MM.1S (cell line): ENCODE measurements around the gene TENT4B.

ENCODE experiments used
- DNase-seq: peaks from one replicate; pipeline ENCODE4 v3.0.0-alpha.2; 2015
- H2AFZ ChIP-seq: fragments of 300-600 bp; sonication (generic); 2 replicates; pipeline ENCODE4 v1.6.0; 2016; ENCODE audit warnings: antibody characterized with exemption, low read length
- H3F3A ChIP-seq: fragments of 300-600 bp; sonication (generic); 2 replicates; pipeline ENCODE4 v1.6.1; 2016; ENCODE audit warnings: mild to moderate bottlenecking, antibody characterized with exemption, low read length, moderate library complexity, mixed read lengths; ENCODE audit not compliant: insufficient read depth
- H3K27ac ChIP-seq: fragments of 300-600 bp; sonication (generic); 2 replicates; pipeline ENCODE4 v1.5.1; 2016; ENCODE audit warnings: mild to moderate bottlenecking, low read length
- H3K27me3 ChIP-seq: fragments of 300-600 bp; sonication (generic); replicated peaks from 2 replicates; pipeline ENCODE4 v1.6.0; 2016; ENCODE audit warnings: low read length; ENCODE audit not compliant: insufficient read depth
- H3K36me3 ChIP-seq: fragments of 300-600 bp; sonication (generic); replicated peaks from 2 replicates; pipeline ENCODE4 v1.6.1; 2016; ENCODE audit warnings: mild to moderate bottlenecking, low read length, mixed read lengths; ENCODE audit not compliant: insufficient read depth
- H3K4me1 ChIP-seq: fragments of 300-600 bp; sonication (generic); 2 replicates; pipeline ENCODE4 v1.6.1; 2016; ENCODE audit warnings: low read length, mixed read lengths
- H3K4me2 ChIP-seq: fragments of 300-600 bp; sonication (generic); 2 replicates; pipeline ENCODE4 v1.6.0; 2016; ENCODE audit warnings: low read depth, low read length
- H3K4me3 ChIP-seq: fragments of 300-600 bp; sonication (generic); 2 replicates; pipeline ENCODE4 v1.5.1; 2016; ENCODE audit warnings: low read length, mixed read lengths
- H3K79me2 ChIP-seq: fragments of 300-600 bp; sonication (generic); 2 replicates; pipeline ENCODE4 v1.6.1; 2016; ENCODE audit warnings: mixed run types, low read length, mixed read lengths
- H3K9ac ChIP-seq: fragments of 300-600 bp; sonication (generic); 2 replicates; pipeline ENCODE4 v1.6.1; 2016; ENCODE audit warnings: low read length, mixed read lengths
- H3K9me2 ChIP-seq: fragments of 300-600 bp; sonication (generic); replicated peaks from 2 replicates; pipeline ENCODE4 v1.6.1; 2016; ENCODE audit warnings: mild to moderate bottlenecking, low read length, mixed read lengths; ENCODE audit not compliant: insufficient read depth
- H3K9me3 ChIP-seq: fragments of 300-600 bp; sonication (generic); replicated peaks from 2 replicates; pipeline ENCODE4 v1.6.1; 2016; ENCODE audit warnings: mild to moderate bottlenecking, low read length, mixed read lengths; ENCODE audit not compliant: insufficient read depth
- H4K20me1 ChIP-seq: fragments of 300-600 bp; sonication (generic); 2 replicates; pipeline ENCODE4 v1.6.1; 2016; ENCODE audit warnings: mild to moderate bottlenecking, low read length, moderate library complexity, mixed read lengths; ENCODE audit not compliant: insufficient read depth
- EZH2 ChIP-seq: fragments of 300-600 bp; sonication (generic); optimal IDR thresholded peaks from 2 replicates; pipeline ENCODE3; 2017; ENCODE audit warnings: low read depth, mild to moderate bottlenecking, antibody characterized with exemption, low read length, mixed read lengths
- EZH2phosphoT487 ChIP-seq: fragments of 300-600 bp; sonication (generic); IDR thresholded peaks from 2 replicates; pipeline ENCODE4 v1.6.1; 2018; ENCODE audit warnings: antibody characterized with exemption, low read length
- TF ChIP-seq, protein P1 (sequence below): fragments of 300-600 bp; sonication (generic); IDR thresholded peaks from 2 replicates; pipeline ENCODE4 v1.5.1; 2016; ENCODE audit warnings: antibody characterized with exemption, low read length, mixed read lengths

TENT4B gene

DNA sequence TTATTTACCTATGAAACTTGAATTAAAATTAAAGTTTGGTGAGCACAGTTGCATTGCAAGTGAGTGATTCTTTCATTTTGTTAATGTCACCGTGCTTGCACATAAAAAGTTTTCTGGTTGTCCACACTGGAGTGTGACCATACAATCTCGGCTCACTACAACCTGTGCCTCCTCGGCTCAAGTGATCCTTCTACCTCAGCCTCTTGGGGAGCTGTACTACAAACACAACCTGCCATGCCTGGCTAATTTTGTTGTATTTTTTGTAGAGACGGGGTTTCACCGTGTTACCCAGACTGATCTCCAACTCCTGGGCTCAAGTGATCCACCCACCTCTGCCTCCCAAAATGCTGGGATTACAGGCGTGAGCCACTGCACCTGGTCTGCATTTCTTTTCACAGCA lies 63.1 kb downstream of the TENT4B start:
- Histone ChIP-seq H3K9ac (no peak overlapping the region), H3K36me3 (no peaks in the 10 kb centered on the region; the same call in 1 of the 2 replicates), H4K20me1 (no peaks in the 10 kb centered on the region), H3K4me2 (no peak overlapping the region), H3K9me3 (no peaks in the 10 kb centered on the region), H3F3A (0 out of 2 replicates have a peak, but pooled peaks cover 6% of the 10 kb centered on the region), H2AFZ (no peak overlapping the region), H3K4me1 (no peaks in the 10 kb centered on the region), H3K79me2 (peaks cover 20% of the 10 kb centered on the region), H3K9me2 (no peaks in the 10 kb centered on the region), H3K4me3 (no peak overlapping the region), H3K27ac (no peak overlapping the region), H3K27me3 (no peaks in the 10 kb centered on the region)
- TF ChIP-seq EZH2phosphoT487, result no peak
- TF ChIP-seq, protein P1, sequence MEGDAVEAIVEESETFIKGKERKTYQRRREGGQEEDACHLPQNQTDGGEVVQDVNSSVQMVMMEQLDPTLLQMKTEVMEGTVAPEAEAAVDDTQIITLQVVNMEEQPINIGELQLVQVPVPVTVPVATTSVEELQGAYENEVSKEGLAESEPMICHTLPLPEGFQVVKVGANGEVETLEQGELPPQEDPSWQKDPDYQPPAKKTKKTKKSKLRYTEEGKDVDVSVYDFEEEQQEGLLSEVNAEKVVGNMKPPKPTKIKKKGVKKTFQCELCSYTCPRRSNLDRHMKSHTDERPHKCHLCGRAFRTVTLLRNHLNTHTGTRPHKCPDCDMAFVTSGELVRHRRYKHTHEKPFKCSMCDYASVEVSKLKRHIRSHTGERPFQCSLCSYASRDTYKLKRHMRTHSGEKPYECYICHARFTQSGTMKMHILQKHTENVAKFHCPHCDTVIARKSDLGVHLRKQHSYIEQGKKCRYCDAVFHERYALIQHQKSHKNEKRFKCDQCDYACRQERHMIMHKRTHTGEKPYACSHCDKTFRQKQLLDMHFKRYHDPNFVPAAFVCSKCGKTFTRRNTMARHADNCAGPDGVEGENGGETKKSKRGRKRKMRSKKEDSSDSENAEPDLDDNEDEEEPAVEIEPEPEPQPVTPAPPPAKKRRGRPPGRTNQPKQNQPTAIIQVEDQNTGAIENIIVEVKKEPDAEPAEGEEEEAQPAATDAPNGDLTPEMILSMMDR, result no peak
- TF ChIP-seq EZH2, result no peak
- DNase-seq, result no peak

DNA sequence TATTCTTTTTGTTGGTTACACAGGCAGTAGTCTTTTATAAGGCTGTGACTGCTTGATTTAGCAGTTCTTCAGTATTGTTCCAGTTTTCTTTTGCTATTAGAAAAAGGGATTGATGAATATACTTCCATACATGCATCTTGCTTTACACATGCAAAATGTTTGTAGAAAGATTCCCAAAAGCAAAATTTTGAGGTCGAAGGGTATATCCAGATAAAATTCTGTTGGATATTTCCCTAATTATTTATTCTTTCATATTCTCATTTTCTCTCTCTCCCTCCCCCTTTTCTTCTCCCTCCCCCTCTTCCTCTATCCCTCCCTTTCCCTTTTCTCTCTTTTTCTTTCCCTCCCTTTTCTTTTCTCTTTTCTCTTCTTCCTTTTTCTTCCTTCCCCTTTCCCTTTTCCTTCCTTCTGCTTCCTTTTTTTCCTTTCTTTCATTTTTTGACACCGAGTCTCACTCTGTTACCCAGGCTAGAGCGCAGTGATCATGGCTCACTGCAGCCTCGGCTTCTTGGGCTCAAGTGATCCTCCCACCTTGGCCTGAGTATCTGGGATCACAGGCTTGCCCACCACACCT lies 66.4 kb downstream of the TENT4B start:
- no peak overlapping the region for H3K27ac ChIP-seq
- H3K79me2 ChIP-seq, result 0 out of 2 replicates have a peak, but pooled peaks cover 4% of the 10 kb centered on the region
- no peak overlapping the region for H3K4me2 ChIP-seq
- H3K4me3 ChIP-seq, result no peak overlapping the region
- no peaks in the 10 kb centered on the region for H3K4me1 ChIP-seq
- no peaks in the 10 kb centered on the region for H3K9me3 ChIP-seq
- H3K27me3 ChIP-seq, result no peaks in the 10 kb centered on the region
- no peak for TF ChIP-seq EZH2phosphoT487
- no peak for TF ChIP-seq EZH2
- TF ChIP-seq, protein P1, result no peak
- no peaks in the 10 kb centered on the region for H3F3A ChIP-seq
- no peaks in the 10 kb centered on the region for H3K9me2 ChIP-seq
- H4K20me1 ChIP-seq, result no peaks in the 10 kb centered on the region
- H3K9ac ChIP-seq, result no peak overlapping the region
- H2AFZ ChIP-seq, result no peak overlapping the region
- no peaks in the 10 kb centered on the region; the same call in 1 of the 2 replicates for H3K36me3 ChIP-seq
- DNase-seq, result no peak

DNA sequence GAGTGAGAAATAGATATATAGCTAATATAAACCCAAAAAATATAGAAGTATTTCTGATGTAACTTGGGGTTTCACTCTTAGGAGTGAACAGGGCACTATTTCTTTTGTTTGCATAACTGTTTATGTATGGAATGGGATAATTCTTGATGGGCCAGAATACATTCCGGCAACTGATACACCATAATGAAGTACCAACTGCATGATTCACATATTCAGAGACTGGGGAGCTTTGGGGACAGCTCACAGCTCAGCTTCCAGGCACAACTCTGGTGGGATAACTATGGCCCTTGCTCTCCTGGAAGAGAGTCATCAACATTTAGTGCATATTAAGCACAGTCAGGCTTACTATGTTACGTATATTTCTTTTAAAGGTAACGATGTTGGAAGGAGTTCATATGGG lies 71.2 kb downstream of the TENT4B start:
- TF ChIP-seq, protein P1, result no peak
- TF ChIP-seq EZH2, result no peak
- no peak for TF ChIP-seq EZH2phosphoT487
- Histone ChIP-seq H3K27me3 (no peaks in the 10 kb centered on the region), H3K9ac (no peak overlapping the region), H3K9me2 (no peaks in the 10 kb centered on the region), H3K27ac (no peak overlapping the region), H2AFZ (no peak overlapping the region), H3K79me2 (no peaks in the 10 kb centered on the region), H3K36me3 (no peaks in the 10 kb centered on the region), H3K4me2 (no peak overlapping the region), H3K4me3 (no peak overlapping the region), H3K4me1 (peaks cover 4% of the 10 kb centered on the region; the same call in 1 of the 2 replicates), H4K20me1 (no peaks in the 10 kb centered on the region), H3F3A (no peaks in the 10 kb centered on the region), H3K9me3 (no peaks in the 10 kb centered on the region)
- DNase-seq, result no peak
